CD8-positive, alpha-beta memory T cell (primary cell): ENCODE data around the gene CRKL. TPM values are rescaled to one million over a fixed set of nuclear protein-coding genes. Genes with fewer than 3 reads are reported as not detected.
A peak's percentile ranks its signal among the peaks of the same experiment; 100 is the strongest.
"Not testable (repeated sequence)": the region's sequence is repeated elsewhere in the genome, so short reads cannot be mapped to it uniquely, and the experiment has no call there.

Experiments
- CTCF ChIA-PET: fragments of 350-600 bp; sonication (Branson Sonifier 250); formaldehyde crosslinking; loops from one replicate; lab custom pipeline; 2021; ENCODE audit warnings: antibody characterized with exemption; lab: Charles Lee
- POLR2A ChIA-PET: fragments of 350-600 bp; sonication (Branson Sonifier 250); formaldehyde crosslinking; loops from one replicate; lab custom pipeline; 2021; ENCODE audit warnings: antibody characterized with exemption; lab: Charles Lee
- DNase-seq, 5 donors: peaks; one replicate each; pipeline versions ENCODE4 v3.0.0 to v3.0.0-alpha.2; 2020 to 2022; ENCODE audit warnings: mixed read lengths in 1 of 5
- H3K27ac ChIP-seq: one replicate; pipeline ENCODE4 v1.7.0; 2013; ENCODE audit warnings: low read depth, mild to moderate bottlenecking, low read length, moderate library complexity
- H3K27me3 ChIP-seq: 2 replicates; pipeline ENCODE4 v1.7.0; 2013; ENCODE audit warnings: low read length, mild to moderate bottlenecking; ENCODE audit not compliant: insufficient read depth, poor library complexity, severe bottlenecking
- H3K36me3 ChIP-seq: 2 replicates; pipeline ENCODE4 v1.7.0; 2013; ENCODE audit warnings: mild to moderate bottlenecking, low read length, moderate library complexity; ENCODE audit not compliant: insufficient read depth
- H3K4me1 ChIP-seq: 2 replicates; pipeline ENCODE4 v1.7.0; 2013; ENCODE audit warnings: mild to moderate bottlenecking, low read length, moderate library complexity; ENCODE audit not compliant: insufficient read depth
- H3K4me3 ChIP-seq: 2 replicates; pipeline ENCODE4 v1.7.0; 2013; ENCODE audit warnings: mild to moderate bottlenecking, low read length
- H3K9me3 ChIP-seq: 2 replicates; pipeline ENCODE4 v1.7.0; 2013; ENCODE audit warnings: mild to moderate bottlenecking, low read length
- H3K27ac Mint-ChIP-seq, 8 donors: one replicate each; pipeline ENCODE4 v1.8.0; 2020 to 2021; ENCODE audit warnings: mixed read lengths in 8 of 8, mild to moderate bottlenecking in 6 of 8, inconsistent platforms in 3 of 8, moderate library complexity in 3 of 8
- H3K27me3 Mint-ChIP-seq, 2 donors: one replicate each; pipeline ENCODE4 v1.8.0; 2020 to 2021; ENCODE audit warnings: mixed read lengths in 2 of 2, mild to moderate bottlenecking in 1 of 2, moderate library complexity in 1 of 2
- H3K36me3 Mint-ChIP-seq, 3 donors: one replicate each; pipeline ENCODE4 v1.8.0; 2020 to 2021; ENCODE audit warnings: mixed read lengths in 3 of 3, inconsistent platforms in 1 of 3, mild to moderate bottlenecking in 1 of 3
- H3K4me1 Mint-ChIP-seq, 3 donors: one replicate each; pipeline ENCODE4 v1.8.0; 2020 to 2021; ENCODE audit warnings: mixed read lengths in 3 of 3, inconsistent platforms in 1 of 3, mild to moderate bottlenecking in 1 of 3
- H3K4me3 Mint-ChIP-seq, 7 donors: one replicate each; pipeline ENCODE4 v1.8.0; 2020 to 2021; ENCODE audit warnings: mixed read lengths in 7 of 7, mild to moderate bottlenecking in 6 of 7, moderate library complexity in 4 of 7, inconsistent platforms in 2 of 7
- H3K9me3 Mint-ChIP-seq, 5 donors: one replicate each; pipeline ENCODE4 v1.8.0; 2020 to 2022; ENCODE audit warnings: mixed read lengths in 5 of 5, mild to moderate bottlenecking in 3 of 5, moderate library complexity in 2 of 5, inconsistent platforms in 1 of 5
- polyA plus RNA-seq: library from polyadenylated mRNA; unstranded; fragments of 300-500 nt; fragmentation: Illumina TruSeq; gene quantifications from one replicate; pipeline ENCODE4 v1.2.3, GENCODE V29; 2021
- total RNA-seq, 2 experiments: library from RNA; stranded (reverse); gene quantifications; one replicate each; pipeline ENCODE4 v1.2.3, GENCODE V29; 2021

CRKL gene
- total and polyA plus RNA-seq, 3 experiments from 2014 or later, result 54.5 to 98.1 (median 94.0) TPM

DNA sequence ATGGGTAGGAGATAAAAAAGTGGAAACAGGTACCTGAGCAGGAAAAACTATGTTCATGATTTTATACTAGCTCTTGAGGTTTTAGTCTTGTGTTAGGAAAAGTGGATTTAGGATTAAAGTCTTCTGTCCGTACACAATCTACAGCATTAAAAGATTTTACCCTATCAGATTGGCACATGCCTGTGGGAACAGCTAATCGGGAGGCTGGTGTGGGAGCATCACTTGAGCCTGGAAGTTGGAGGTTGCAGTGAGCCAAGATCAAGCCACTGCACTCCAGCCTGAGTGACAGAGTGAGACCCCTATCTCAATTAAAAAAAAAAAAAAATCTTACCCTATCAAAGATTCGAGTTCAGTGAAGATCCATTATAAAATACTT, 12.2 kb upstream of the CRKL start:
- no peak overlapping the region for H3K27ac ChIP-seq

DNA sequence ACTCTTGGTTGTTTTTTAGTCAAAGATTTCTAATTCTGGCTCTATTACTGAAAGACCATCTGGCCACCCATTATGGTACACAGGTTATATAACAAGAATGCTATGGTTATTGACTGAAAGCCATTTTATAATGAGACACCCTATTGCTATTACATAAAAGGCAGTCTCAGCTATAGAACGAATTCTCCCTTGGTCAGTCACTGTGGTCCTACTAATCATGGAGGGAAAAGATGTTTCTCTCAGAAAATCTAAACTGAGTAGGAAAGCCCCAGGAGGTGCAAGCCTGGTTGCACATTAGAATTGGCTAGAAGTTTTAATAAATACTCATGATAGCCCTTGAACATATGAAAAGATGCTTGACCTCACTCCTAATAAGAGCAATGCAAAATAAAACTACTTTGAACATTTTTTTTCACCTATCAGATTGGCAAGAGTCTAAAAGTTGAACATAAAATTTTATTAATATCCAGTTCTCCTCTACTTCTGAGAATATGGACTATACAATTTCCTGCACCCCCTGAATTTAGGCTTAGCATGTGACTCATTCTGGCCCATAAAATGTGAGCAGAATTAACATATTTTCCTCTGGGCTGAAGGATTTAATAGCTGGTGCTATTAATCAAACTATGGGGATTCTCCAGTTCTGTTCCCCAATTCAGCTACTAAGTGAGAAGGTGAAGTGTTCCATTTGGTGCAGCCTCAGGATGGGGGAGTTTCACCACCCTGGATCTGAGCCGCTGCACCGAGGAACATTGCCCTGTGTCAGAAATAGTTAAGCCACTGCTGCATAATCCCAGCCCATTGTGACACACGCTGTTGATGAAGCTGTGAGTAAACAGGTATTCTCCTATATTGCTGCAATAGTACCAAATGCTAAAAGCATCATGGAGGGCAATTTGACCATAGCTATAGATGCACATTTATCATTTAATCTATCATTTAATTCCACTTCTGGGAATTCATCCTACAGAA, 11.5 kb upstream of the CRKL start:
- H3K4me1 ChIP-seq, result no peaks in the 10 kb centered on the region
- DNase-seq, result no peak
- no peaks in the 10 kb centered on the region for H3K27me3 ChIP-seq
- no peak overlapping the region for H3K4me3 Mint-ChIP-seq
- no peaks in the 10 kb centered on the region for H3K36me3 Mint-ChIP-seq
- H3K4me3 ChIP-seq, result no peak overlapping the region
- ChIA-PET POLR2A (no interaction called here), CTCF (no interaction called here)
- no peak overlapping the region for H3K27ac Mint-ChIP-seq
- peaks cover 0 to 6% (median 4%) of the 10 kb centered on the region in 3 donors for H3K4me1 Mint-ChIP-seq
- H3K9me3 Mint-ChIP-seq, result no peaks in the 10 kb centered on the region
- no peaks in the 10 kb centered on the region for H3K27me3 Mint-ChIP-seq
- H3K36me3 ChIP-seq, result no peaks in the 10 kb centered on the region
- H3K27ac ChIP-seq, result no peak overlapping the region
- no peaks in the 10 kb centered on the region for H3K9me3 ChIP-seq

More for the DNA sequence above, 12.2 kb upstream of the CRKL start:
- no peak for DNase-seq
- no peaks in the 10 kb centered on the region for H3K27me3 ChIP-seq
- Mint-ChIP-seq H3K27ac (peak overlapping the region in 1 of 8 donors; percentile 12), H3K27me3 (no peaks in the 10 kb centered on the region), H3K36me3 (no peaks in the 10 kb centered on the region), H3K4me1 (peaks cover 0 to 3% (median 2%) of the 10 kb centered on the region in 3 donors), H3K9me3 (no peaks in the 10 kb centered on the region), H3K4me3 (no peak overlapping the region)
- H3K4me3 ChIP-seq, result no peak overlapping the region
- ChIA-PET POLR2A (no interaction called here), CTCF (no interaction called here)
- H3K4me1 ChIP-seq, result no peaks in the 10 kb centered on the region
- H3K9me3 ChIP-seq, result no peaks in the 10 kb centered on the region
- H3K36me3 ChIP-seq, result no peaks in the 10 kb centered on the region

- CTCF ChIA-PET, result no interaction called here
- H3K4me1 Mint-ChIP-seq, result peaks cover 0 to 6% (median 4%) of the 10 kb centered on the region in 3 donors
Measured at GRCh38 chr22:20906387-20906767, 10.8 kb upstream of the CRKL start.

GRCh38 chr22:20908717-20909116, 8.5 kb upstream of the CRKL start:
- H3K27ac ChIP-seq, H3K4me1 ChIP-seq, H3K9me3 Mint-ChIP-seq, H3K4me3 Mint-ChIP-seq, CTCF ChIA-PET, H3K36me3 Mint-ChIP-seq, H3K4me1 Mint-ChIP-seq, POLR2A ChIA-PET, H3K36me3 ChIP-seq, H3K4me3 ChIP-seq, H3K27me3 Mint-ChIP-seq, H3K27me3 ChIP-seq, DNase-seq, H3K9me3 ChIP-seq: not testable (repeated sequence)
- peak overlapping the region in 1 of 8 donors; percentile 38 for H3K27ac Mint-ChIP-seq

More at GRCh38 chr22:20906387-20906767, 10.8 kb upstream of the CRKL start:
- Mint-ChIP-seq H3K27ac (no peak overlapping the region), H3K36me3 (no peaks in the 10 kb centered on the region), H3K27me3 (no peaks in the 10 kb centered on the region), H3K4me3 (no peak overlapping the region), H3K9me3 (no peaks in the 10 kb centered on the region)
- DNase-seq, result no peak
- H3K4me3 ChIP-seq, result no peak overlapping the region
- H3K36me3 ChIP-seq, result no peaks in the 10 kb centered on the region
- H3K4me1 ChIP-seq, result no peaks in the 10 kb centered on the region
- POLR2A ChIA-PET, result no interaction called here
- H3K27me3 ChIP-seq, result no peaks in the 10 kb centered on the region
- H3K27ac ChIP-seq, result no peak overlapping the region
- H3K9me3 ChIP-seq, result no peaks in the 10 kb centered on the region

GRCh38 chr22:20909543-20910303, 7.5 kb upstream of the CRKL start:
- no peaks in the 10 kb centered on the region for H3K4me1 ChIP-seq
- H3K27me3 ChIP-seq, result no peaks in the 10 kb centered on the region
- H3K27me3 Mint-ChIP-seq, result no peaks in the 10 kb centered on the region
- H3K36me3 Mint-ChIP-seq, result no peaks in the 10 kb centered on the region
- peaks cover 0 to 6% (median 4%) of the 10 kb centered on the region in 3 donors for H3K4me1 Mint-ChIP-seq
- no peak overlapping the region for H3K27ac ChIP-seq
- H3K9me3 Mint-ChIP-seq, result no peaks in the 10 kb centered on the region
- no peak overlapping the region for H3K4me3 ChIP-seq
- peak overlapping the region in 1 of 8 donors; percentile 8 for H3K27ac Mint-ChIP-seq
- DNase-seq, result no peak
- POLR2A ChIA-PET, result no interaction called here
- CTCF ChIA-PET, result no interaction called here
- no peaks in the 10 kb centered on the region for H3K9me3 ChIP-seq
- H3K4me3 Mint-ChIP-seq, result no peak overlapping the region
- H3K36me3 ChIP-seq, result no peaks in the 10 kb centered on the region

DNA sequence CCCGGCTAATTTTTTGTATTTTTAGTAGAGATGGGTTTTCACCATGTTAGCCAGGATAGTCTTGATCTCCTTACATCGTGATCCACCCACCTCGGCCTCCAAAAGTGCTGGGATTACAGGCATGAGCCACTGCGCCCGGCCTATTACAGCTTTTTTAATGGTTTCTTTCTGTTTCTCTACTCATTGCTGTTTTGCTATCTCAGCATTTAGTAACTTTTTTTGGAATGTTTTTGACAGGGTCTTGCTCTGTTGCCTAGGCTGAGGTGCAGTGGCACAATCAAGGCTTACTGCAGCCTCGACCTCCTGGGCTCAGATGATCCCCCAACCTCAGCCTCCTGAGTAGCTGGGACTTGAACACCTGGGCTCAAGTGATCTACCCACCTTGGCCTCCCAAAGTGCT, 4.7 kb upstream of the CRKL start:
- ChIA-PET POLR2A (no interaction called here), CTCF (no interaction called here)
- no peak overlapping the region for H3K27ac ChIP-seq
- no peaks in the 10 kb centered on the region for H3K9me3 Mint-ChIP-seq
- H3K4me3 Mint-ChIP-seq, result no peak overlapping the region
- no peak overlapping the region for H3K4me3 ChIP-seq
- H3K27me3 ChIP-seq, result no peaks in the 10 kb centered on the region
- H3K36me3 ChIP-seq, result no peaks in the 10 kb centered on the region
- H3K27ac Mint-ChIP-seq, result no peak overlapping the region
- no peaks in the 10 kb centered on the region for H3K9me3 ChIP-seq
- H3K4me1 Mint-ChIP-seq, result peaks cover 7 to 17% (median 15%) of the 10 kb centered on the region in 3 donors
- H3K4me1 ChIP-seq, result peaks cover 12% of the 10 kb centered on the region
- H3K36me3 Mint-ChIP-seq, result no peaks in the 10 kb centered on the region
- H3K27me3 Mint-ChIP-seq, result no peaks in the 10 kb centered on the region
- no peak for DNase-seq

DNA sequence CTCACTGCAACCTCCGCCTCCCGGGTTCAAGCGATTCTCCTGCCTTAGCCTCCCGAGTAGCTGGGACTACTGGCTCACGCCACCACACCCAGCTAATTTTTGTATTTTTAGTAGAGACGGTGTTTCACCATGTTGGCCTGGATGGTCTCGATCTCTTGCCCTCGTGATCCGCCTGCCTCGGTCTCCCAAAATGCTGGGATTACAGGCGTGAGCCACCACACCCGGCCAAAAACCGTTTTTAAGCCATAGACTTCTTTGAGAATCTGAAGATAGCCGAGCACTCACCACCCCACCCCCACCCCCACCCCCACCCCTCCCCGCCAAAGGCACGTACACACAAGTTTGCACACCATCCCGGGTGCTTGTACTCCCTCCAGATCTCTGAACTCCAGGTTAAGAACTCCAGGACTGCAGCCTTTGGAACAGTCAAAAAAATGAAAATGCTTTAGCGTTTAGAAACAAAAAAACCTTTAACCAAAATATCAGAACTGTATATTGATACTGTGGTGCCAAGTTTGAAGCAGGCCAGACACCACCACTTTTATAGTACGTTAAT, 1.5 kb downstream of the CRKL start:
- peaks cover 0 to 28% (median 3%) of the 10 kb centered on the region in 3 donors for H3K36me3 Mint-ChIP-seq
- peaks cover 52% of the 10 kb centered on the region for H3K4me1 ChIP-seq

More for the DNA sequence above, 1.5 kb downstream of the CRKL start:
- Histone ChIP-seq H3K9me3 (no peaks in the 10 kb centered on the region), H3K27me3 (no peaks in the 10 kb centered on the region), H3K27ac (peak overlapping the region; percentile 99), H3K4me3 (peak overlapping the region; percentile 98), H3K36me3 (peaks cover 10% of the 10 kb centered on the region)
- H3K4me3 Mint-ChIP-seq, result peak overlapping the region; percentile 84 to 99 (median 99)
- DNase-seq, result no peak
- POLR2A ChIA-PET, result no interaction called here
- H3K27me3 Mint-ChIP-seq, result no peaks in the 10 kb centered on the region
- no peaks in the 10 kb centered on the region for H3K9me3 Mint-ChIP-seq
- H3K27ac Mint-ChIP-seq, result peak overlapping the region in 7 of 8 donors; percentile 43 to 98 (median 95)
- CTCF ChIA-PET, result no interaction called here
- peaks cover 36 to 53% (median 51%) of the 10 kb centered on the region in 3 donors for H3K4me1 Mint-ChIP-seq
